M059J (cell line): ENCODE results near the gene RPP25L. TPM values are rescaled to one million over a fixed set of nuclear protein-coding genes. Genes with fewer than 3 reads are reported as not detected.

Experiments
- DNase-seq: peaks from one replicate; pipeline ENCODE4 v3.0.0-alpha.2; 2012; ENCODE audit warnings: low read depth
- total RNA-seq: library from RNA; depleted of rRNA; stranded (reverse); fragments of >200 nt; shearing (Covaris generic); gene quantifications from 2 replicates; pipeline ENCODE4 v1.2.3, GENCODE V29; 2014

RPP25L gene
- total RNA-seq, 1 experiment from 2014 or later = 23.3 TPM

- no peak for DNase-seq
Observed at GRCh38 chr9:34611251-34611810, 566 bp downstream of the RPP25L start.

- no peak for DNase-seq
Observed at GRCh38 chr9:34610434-34611206, 1.3 kb downstream of the RPP25L start.

- DNase-seq = no peak
Observed at GRCh38 chr9:34607331-34607730, 4.6 kb downstream of the RPP25L start.

GRCh38 chr9:34606905-34607304, 5.0 kb downstream of the RPP25L start:
- no peak for DNase-seq

DNA sequence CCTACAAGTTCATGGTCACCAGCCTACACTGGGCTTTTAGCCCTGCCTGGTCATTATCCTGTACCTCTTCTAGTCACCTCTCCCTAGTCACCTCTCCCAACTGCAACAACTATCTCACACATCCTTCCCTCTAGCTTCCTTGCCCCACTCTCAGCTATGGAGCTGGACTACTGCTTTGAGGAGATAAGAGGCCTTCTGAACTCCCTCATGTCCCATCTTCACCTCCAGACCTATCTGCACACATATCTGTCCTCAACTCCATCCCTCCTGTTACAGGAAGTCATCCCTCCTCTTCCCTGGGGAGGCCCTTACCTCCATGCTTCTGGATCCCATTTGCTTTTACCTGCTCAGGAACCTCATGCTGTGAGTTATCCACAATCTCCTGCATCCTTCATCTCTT, 5.7 kb downstream of the RPP25L start:
- DNase-seq = no peak

GRCh38 chr9:34603610-34604231, 8.2 kb downstream of the RPP25L start:
- peak; percentile 69 for DNase-seq

DNA sequence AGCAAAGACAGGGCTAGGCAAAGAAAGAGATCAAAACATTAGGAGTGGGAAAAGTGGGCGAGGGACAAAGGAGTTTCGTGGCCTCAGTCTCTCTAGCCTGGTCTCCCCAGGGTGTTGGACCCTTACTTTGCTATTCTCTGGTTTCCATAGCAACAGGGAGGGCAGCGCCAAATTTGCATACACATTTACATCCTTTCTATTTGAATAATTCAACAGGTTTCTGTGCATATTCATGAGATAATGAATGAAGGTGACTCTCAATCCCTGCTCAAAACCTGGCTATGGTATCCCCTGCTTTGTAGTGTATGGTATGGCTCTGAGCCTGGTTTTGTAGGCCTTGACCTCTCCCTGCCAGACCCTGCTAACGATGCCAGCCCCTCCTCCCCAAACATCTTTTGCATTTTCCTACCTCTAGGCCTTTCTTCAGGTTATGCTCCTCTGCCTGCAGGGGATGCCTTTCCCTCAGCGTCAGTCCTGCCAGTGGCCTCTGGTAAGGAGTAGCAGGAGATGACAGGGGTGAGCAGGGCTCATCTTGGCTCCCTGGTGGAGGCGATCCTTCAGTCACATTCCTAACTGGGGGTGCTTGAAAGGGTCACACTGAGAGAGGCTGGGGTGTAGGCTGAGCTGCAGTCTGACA, 9.8 kb downstream of the RPP25L start:
- DNase-seq = no peak

DNA sequence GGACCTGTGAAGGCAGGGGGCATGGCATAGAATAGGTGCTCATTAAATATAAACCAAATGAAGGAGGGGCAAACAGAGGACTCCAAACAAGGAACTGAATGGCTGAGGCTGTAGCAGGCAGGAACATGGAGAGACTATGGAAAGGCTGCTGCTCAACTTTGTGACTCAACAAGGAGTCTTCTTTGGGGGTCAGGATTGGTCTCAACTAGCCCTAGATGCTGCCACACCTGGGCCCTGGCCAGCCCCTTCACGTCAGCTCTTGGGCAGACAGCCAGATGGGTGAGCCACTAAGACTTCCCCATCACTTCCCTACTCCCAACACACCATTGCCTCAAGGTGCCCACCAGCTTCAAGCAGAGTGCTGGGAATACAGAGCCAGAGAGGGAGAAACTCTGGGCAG, 11.0 kb downstream of the RPP25L start:
- DNase-seq = no peak

- DNase-seq = no peak
Observed at GRCh38 chr9:34599546-34599945, 12.4 kb downstream of the RPP25L start.

- no peak for DNase-seq
Observed at GRCh38 chr9:34594177-34594576, 17.7 kb downstream of the RPP25L start.

- DNase-seq = peak; percentile 43
Observed at GRCh38 chr9:34592895-34593601, 18.8 kb downstream of the RPP25L start.

DNA sequence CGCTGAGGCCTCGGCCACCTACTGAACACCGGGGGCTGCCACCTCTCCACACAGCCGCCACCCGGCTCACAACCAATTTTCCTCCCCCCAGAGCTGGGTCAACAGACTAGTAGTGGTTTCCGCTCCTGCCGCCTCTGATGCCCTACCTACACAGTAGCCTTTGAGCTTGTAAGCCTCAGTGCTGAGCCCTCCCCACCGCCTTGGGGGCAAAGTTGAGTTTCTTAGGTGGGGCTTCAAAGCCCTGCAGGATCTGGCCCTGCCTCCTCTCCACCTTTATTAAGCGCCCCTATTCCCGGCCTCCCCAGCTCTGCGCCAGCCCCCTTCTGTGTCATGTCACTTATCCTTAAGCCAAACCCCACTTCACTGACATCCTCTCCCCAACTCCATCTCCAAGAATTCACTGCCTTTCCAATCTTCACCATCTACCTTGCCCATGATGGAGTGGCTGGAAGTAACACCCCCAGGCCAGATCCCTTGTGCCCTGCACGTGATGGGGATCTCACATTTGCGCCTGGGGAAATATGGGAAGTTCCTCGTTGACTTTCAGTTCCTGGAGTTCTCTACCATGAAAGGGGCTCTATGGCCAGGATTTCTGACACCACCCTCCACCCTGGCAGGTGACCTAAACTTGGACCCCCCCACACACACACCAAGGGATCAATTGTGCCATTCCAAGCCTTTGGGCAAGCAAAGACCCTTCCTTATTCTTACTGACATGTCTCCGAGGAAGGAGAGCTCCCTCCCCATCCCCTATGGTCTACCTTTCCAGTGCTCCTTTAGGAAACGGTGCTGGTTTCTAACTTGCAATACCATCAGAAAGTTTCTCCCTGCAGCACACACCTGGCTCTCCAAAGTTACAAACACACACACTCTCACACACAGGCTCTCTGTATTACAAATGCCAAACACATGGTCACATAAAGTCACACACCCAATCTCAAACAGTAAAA, 19.7 kb downstream of the RPP25L start:
- no peak for DNase-seq

GRCh38 chr9:34591248-34591916, 20.5 kb downstream of the RPP25L start:
- DNase-seq = peak; percentile 73

- DNase-seq = no peak
Observed at GRCh38 chr9:34590381-34591247, 21.3 kb downstream of the RPP25L start.

DNA sequence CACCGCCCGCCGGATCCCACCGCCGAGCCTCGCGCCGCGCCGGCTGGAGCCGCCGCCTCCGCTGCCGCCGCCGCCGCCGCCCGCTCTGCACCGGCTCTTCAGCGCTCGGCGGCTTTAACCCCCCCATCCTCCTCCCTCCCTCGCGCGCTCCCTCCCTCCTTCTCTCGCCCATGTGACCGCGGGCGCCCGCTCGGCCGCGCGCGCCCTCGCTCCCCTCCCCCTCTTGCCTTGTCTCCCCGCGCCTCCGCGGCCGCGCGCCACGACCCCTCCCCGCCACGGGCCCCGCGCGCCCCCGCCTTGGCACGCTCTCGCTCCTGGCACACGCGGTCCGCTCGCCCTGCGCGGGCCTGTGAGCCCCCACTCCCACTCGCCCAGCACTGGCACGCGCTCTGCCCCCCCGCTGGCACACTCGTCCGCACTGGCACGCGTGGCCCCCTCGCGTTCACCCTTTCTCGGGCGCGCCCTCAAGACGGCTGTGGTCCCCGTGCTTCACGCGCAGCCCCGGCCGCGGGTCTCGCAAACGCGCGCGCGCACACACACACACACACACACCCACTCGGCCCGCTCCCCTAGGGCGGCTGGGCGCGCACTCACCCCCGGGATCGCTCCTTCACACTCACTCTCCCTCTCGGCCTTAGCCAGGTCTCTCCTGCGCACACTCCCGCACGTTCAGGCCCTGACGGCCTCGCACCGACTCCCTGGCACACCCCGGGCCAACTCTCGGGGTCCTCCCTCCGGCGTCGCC, 22.1 kb downstream of the RPP25L start, which contains the start of gene CNTFR:
CNTFR (minus strand) TSS at position 89 of the 745 bp plus-strand sequence. CDS start 20,743 bp downstream, outside the sequence.
- DNase-seq = no peak

DNA sequence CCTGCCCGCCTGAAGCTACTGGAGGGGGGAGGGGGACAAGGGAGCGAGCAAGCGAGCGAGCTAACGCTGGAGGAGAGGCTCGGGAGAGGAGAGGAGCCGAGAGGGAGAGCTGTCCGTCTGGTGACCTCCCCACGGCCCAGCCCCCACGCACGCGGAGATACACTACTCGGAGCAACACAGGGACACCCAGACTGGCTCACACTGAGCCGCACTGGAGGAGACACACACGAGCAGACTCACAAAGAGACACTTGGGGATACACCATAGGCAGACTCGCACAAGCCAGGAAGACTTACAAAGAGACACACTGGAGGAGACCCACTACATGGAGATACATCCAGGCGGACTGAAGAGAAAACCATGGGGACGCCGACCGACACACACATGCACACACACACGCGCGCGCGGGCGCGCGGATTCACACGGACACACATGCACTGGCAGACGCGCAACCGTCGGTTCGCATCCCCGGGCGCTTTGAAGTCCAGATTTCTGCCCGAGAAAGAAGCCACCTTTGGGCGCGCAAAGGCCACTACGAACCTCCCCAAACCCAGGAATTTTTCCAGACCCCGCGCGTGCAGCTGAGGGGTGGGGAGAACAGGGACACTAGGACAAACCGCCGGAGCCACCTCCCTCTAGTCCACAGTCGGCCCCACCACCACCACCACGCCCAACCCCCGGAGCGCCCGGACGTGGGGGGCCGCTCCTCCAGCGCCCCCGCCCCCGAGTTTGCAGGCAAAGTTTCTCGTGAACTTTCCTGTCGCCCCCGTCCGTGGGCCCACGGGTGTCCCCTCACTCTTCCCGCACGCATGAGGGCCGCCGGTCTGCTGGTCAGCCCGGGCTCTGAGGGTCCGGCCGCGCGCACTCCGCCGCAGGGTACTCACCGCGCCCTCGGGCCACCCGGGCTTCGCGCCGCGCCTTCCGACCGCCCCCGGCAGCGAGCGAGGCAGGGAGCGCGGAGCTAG, 22.9 kb downstream of the RPP25L start:
- DNase-seq = no peak

GRCh38 chr9:34587271-34587670, 24.6 kb downstream of the RPP25L start:
- no peak for DNase-seq
